H1 (cell line): ENCODE results near the gene CXCL11. TPM values are rescaled to one million over a fixed set of nuclear protein-coding genes. Genes with fewer than 3 reads are reported as not detected.

Experiments used
- ATF2 ChIP-seq: IDR thresholded peaks from 2 replicates; pipeline ENCODE4 v1.6.1; 2012; ENCODE audit warnings: low read length, inconsistent platforms
- CHD7 ChIP-seq: fragments of 300-600 bp; sonication (generic); IDR thresholded peaks from 2 replicates; pipeline ENCODE4 v1.7.1; 2012; ENCODE audit warnings: low read length, moderate library complexity, mild to moderate bottlenecking, inconsistent platforms; ENCODE audit not compliant: insufficient replicate concordance
- FOSL1 ChIP-seq: IDR thresholded peaks from 2 replicates; pipeline ENCODE4 v1.6.1; 2011; ENCODE audit warnings: mild to moderate bottlenecking, low read depth, low read length, moderate library complexity; ENCODE audit not compliant: insufficient read depth
- GABPA ChIP-seq: IDR thresholded peaks from 2 replicates; pipeline ENCODE4 v1.6.1; 2011; ENCODE audit warnings: mild to moderate bottlenecking, low read length, moderate library complexity, borderline replicate concordance; ENCODE audit not compliant: insufficient read depth
- RNF2 ChIP-seq: fragments of 200-900, 300-1000 bp; sonication (generic); IDR thresholded peaks from 2 replicates; pipeline ENCODE4 v1.7.1; 2016; ENCODE audit warnings: borderline replicate concordance, low read depth, mild to moderate bottlenecking, antibody characterized with exemption, low read length; ENCODE audit not compliant: poor library complexity, severe bottlenecking; ENCODE audit errors: missing control alignments
- SUZ12 ChIP-seq: fragments of 200-600 bp; sonication (generic); IDR thresholded peaks from 2 replicates; pipeline ENCODE4 v1.6.1; 2012; ENCODE audit warnings: mild to moderate bottlenecking, inconsistent platforms, low read length, moderate library complexity, mixed read lengths
- USF2 ChIP-seq: IDR thresholded peaks from 2 replicates; pipeline ENCODE4 v1.6.1; 2011; ENCODE audit warnings: low read length, improper control_type of control experiment
- polyA plus RNA-seq, 7 experiments: library from polyadenylated mRNA; depleted of rRNA in 3 of 7; stranded (reverse) in 5 of 7; unstranded in 2 of 7; fragments of >200 nt in 5 of 7; fragments of 200-250 nt in 2 of 7; gene quantifications; 1 replicate in 5 of 7; 2 replicates in 1 of 7; 4 replicates in 1 of 7; pipeline versions ENCODE4 v1.2.1 to v1.2.3, GENCODE V29; 2011 to 2013; ENCODE audit warnings: missing spikeins in 2 of 7, mixed read lengths in 2 of 7
- total RNA-seq: library from RNA; stranded (reverse); fragmentation: NEBNext Ultra II Directional; extraction: Animal tissue kit (Norgen Biotek cat#: 25700); gene quantifications from 2 replicates; pipeline ENCODE4 v1.2.1, GENCODE V29; 2021

Gene CXCL11
- total and polyA plus RNA-seq, 2 of the 8 experiments (the other 6 are each of a cell fraction or from before 2014, with no cell fraction given) = 0.18 TPM; not detected in 1

- TF ChIP-seq CHD7 (no peak), USF2 (no peak), GABPA (no peak), RNF2 (no peak), FOSL1 (no peak), SUZ12 (no peak), ATF2 (no peak)
Observed at GRCh38 chr4:75992462-75992861, 43.4 kb downstream of the CXCL11 start (continued).
